GM21367 (cell line): Measurements from ENCODE around the gene WNK2.

Source experiments
- ATAC-seq: cut with Tn5 transposase; IDR thresholded peaks from one replicate; pipeline ENCODE4 v1.9.1; 2021; ENCODE audit not compliant: unreplicated experiment

The WNK2 gene

DNA sequence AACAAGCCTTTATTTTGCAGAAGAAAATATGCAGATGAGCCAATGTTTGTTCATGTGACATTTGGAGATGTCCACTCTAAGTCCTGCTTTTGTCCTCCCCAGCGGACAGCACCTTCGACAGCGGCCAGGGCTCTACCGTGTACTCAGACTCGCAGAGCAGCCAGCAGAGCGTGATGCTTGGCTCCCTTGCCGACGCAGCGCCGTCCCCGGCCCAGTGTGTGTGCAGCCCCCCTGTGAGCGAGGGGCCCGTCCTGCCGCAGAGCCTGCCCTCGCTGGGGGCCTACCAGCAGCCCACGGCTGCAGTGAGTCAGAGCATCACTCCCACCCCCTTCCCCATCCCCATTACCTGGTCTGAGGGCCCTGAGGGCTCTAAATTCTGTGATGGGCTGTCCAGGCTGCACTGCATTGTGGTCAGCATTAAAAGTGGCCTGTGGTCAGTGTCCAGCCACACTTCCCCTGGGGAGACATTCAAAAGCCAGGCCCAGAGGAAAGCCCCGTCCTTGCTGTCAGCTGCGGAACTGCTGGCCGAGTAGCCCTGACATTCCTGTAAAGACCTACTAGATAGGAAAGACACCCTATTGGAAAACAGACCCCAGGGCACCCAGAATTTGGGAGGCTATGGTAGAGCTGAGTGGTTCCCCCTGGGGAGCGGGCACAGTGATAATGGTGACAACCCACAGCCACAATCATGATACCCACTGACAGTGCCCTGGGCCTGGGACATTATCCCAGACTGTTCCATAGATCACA lies 69.0 kb downstream of the WNK2 start:
- ATAC-seq = no peak

DNA sequence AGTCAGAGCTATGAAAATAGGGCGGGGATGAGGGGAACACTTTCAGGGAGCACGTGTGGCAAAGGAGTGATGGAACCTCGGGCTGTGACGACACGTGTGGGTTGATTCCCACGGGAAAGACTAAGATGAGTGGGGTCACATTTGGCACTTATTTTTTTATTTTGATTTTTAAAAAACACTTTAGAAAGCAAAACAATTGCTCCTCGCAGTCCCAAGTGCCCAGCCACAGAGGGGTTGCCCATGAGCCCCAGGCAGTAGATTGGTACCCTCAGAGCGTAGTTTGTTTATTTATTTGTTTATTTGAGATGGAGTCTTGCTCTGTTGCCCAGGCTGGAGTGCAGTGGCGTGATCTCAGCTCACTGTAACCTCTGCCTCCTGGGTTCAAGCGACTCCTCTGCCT lies 69.7 kb downstream of the WNK2 start:
- no peak for ATAC-seq

GRCh38 chr9:93254061-93254481 lies 70.1 kb downstream of the WNK2 start:
- no peak for ATAC-seq

- no peak for ATAC-seq
These were observed 71.0 kb downstream of the WNK2 start for GRCh38 chr9:93254806-93255493.

DNA sequence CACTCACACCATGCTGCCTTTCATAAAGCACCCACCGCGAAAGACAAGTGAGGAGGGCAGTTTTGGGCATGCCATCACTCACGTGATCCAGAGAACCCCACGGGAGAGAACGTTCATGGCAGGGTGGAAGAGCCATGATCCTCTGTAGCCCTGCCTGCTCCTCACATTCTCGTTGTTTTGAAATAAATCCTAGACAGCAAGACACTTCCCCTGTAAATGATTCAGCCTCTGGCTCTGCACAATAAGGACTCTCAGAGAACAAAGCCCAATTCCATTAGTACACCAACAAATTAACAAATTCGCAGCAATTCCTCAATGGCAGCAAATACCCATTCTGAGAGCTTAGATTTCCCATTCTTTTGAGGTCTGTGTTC lies 71.5 kb downstream of the WNK2 start:
- no peak for ATAC-seq

GRCh38 chr9:93255994-93256877 lies 72.3 kb downstream of the WNK2 start:
- ATAC-seq = no peak

DNA sequence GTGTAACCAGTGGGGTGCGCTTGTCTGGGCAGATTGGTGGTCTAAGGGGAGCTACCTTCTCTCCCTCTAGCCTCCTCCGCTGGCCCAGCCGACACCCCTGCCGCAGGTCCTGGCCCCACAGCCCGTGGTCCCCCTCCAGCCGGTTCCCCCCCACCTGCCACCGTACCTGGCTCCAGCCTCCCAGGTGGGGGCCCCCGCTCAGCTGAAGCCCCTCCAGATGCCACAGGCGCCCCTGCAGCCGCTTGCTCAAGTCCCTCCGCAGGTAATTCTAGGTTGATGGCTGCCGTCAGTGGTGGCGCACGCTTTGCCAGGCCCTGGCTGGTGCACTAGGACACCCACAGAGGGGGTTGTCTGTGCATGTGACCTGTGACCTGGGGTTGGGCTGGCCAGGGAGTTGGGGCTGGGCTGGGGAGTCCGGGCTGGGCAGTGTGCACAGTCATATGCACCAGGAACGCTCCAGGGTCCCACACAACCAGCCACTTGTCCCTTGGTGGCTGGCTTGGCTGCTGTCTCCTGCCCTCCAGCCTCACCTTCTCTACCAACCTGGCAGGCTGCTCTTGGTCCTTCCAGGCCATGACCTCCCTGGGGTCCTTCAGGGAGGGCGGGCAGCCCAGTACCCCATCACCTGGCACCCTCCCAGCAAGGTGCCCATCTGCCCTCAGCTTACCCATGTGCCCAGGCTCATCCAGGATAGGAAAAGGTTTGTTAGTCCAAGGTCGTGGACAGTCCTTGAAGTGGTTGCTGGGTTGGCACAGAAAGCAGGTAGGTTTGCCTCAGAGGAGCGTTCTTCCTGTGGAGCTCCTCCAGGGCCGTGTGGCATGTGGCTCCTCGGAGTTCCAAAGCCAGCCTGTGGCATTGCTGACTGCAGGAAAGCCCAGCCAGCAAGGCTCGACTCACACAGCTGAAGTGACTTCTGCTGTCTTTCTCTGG lies 73.2 kb downstream of the WNK2 start:
- ATAC-seq = no peak

- ATAC-seq = no peak
These were observed 73.9 kb downstream of the WNK2 start for GRCh38 chr9:93257808-93258331.

DNA sequence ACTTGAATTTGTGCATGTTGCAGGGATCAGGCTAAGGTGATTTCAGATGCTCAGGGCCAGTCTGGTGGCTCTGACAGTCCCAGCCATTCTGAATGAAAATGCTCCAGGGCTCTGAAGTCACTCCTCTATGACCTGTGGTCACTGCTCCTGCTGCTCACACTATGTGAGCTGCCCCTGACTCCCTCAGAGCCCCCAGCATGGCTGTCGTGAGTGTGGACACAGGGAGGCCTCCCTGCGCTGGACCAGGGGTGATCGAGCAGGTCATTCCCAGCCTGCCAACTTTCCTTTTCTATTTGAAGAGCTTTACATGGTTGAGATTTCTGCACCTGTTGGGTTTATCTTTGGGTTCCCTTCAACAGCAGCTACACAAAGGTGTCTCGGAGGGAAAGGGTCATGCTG lies 74.5 kb downstream of the WNK2 start:
- no peak for ATAC-seq

- no peak for ATAC-seq
These were observed 75.0 kb downstream of the WNK2 start for GRCh38 chr9:93258818-93259489.

- ATAC-seq = no peak
These were observed 75.7 kb downstream of the WNK2 start for GRCh38 chr9:93259490-93260262.

DNA sequence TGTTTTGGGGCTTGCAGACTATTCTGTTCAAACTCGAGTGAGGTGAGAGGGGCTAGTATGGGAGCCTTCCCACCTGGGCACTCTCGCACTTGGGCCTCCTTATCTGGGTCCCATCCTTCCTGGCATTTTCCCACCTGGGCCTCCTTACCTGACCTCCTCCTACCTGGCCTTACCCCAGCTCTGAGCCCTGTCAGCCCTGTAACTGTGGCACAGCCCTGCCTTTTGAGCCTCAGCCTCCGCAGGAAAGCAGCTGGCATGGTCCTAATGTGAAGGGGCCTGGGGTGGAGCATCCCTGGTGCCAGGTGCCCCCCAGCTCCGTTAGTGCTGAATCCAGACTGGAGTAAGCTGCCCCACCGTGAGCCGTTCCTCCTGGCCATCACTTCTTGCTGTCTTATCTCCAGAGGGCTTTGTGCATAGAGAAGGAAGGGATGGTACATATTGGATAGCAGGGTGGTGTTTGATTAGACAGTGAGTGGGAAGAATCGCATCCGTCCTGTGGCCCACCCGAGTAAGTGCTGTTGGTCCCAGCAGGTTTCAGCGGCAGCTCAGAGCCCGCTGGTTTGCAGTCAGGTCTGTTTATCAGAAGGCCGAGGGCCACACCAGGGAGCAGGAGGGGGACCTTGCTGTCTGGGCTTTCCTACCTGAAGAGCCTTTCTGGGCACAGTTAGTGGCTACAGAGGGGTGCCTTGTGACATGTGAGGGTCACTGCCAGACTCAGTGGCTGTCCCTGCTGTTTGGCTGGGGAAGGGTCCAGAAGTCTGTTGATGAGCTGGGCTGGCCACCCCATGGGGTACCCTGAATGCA lies 76.5 kb downstream of the WNK2 start:
- ATAC-seq = no peak

- ATAC-seq = no peak
These were observed 77.3 kb downstream of the WNK2 start for GRCh38 chr9:93261281-93261680.

DNA sequence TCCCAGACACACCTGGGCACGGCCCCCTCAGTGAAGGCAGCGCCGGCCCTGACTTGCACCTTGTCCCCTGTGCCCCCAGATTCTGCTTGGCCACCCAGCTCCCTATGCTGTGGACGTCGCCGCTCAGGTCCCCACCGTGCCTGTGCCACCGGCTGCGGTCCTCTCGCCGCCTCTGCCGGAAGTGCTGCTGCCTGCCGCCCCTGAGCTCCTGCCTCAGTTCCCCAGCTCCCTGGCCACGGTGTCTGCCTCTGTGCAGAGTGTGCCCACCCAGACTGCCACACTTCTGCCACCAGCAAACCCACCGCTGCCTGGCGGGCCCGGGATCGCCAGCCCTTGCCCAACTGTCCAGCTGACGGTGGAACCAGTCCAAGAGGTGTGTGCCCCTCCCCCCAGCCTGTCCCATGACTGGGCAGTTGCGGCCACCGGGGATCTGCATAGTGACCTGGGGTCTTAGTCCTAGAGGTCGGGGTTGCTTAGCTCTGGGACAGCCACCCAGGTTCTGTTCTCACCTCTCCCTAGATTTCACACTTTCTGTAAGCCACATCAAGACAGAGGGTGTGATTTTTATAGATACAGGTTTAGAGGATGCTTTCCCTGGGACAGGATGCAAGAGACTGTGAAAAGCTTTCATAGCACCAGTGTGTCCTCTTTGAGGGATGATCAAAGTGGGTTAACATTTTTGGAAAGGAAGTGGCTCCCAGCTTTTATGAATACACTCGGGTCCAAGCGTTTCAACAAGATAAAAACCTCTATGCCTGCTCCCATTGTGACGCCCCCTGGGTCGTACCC lies 78.0 kb downstream of the WNK2 start:
- ATAC-seq = no peak

DNA sequence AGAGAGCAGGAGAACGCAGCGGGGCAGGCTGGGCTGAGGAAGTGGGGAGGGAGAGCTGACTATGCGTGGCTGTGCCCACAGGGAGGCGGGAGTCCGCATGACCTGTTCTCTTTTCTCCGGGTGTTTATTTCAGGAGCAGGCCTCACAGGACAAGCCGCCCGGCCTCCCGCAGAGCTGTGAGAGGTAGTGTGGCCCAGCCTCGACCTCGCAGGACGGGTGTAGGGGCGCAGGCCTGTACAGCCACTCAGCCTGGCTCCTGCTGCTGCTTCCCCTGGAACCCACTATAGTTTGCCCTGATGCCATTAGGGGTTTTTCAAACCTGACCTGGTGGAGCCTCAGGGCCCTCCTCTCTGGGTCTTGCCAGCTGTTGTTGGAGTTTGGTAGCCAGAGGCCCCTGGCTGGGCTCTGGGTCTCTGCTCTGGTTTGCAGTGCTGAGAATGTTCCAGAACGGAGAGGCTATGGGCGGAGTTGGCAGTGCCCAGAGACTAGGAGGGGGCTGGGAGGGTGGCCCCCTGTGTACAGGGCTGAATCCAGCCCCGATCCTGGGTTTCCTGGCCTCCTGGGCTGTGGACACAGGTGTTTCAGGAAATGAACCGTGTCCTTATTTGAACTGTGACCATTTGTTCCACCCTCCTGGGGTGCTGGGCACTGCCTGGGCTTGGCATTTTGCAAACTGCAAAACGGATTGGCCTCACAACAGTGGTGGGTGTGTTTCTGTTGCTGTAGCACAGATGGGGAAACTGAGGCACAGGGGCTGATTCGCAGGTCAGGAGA lies 78.8 kb downstream of the WNK2 start:
- ATAC-seq = no peak

DNA sequence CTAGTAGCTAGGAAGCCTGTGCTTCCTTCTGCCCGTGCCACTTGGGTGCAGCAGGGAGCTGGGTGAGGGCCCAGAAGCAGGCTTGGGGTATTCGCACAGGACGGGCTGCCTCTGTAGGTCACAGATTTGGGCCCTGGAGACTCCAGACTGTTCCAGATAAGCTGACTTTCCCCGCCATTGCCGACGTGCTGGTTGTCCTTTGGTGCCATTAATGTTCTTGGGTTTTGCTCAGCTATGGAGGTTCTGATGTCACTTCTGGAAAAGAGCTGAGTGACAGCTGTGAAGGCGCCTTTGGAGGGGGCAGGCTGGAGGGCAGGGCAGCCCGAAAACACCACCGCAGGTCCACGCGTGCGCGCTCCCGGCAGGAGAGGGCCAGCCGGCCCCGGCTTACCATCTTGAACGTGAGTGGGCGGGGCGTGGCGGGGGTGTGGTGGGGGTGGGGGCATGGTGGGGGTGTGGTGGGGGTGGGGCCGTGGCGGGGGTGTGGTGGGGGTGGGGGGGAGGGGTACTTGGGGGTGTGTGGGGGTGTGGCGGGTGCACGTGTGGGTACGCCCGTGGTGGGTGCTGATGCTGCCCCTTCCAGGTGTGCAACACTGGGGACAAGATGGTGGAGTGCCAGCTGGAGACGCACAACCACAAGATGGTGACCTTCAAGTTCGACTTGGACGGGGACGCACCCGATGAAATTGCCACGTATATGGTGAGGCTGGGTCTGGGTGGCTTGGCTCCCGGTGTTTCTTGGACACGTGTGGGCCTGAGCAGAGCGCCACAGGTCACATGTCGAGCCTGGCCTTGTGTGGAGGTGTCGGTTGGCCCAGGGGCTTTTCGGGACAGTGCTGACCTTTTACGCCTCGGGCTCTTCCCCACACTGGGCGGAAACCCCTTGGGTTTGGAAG lies 79.6 kb downstream of the WNK2 start:
- ATAC-seq = no peak
